IPS-11a (cell line): ENCODE results near the gene SEC31A.
"Not testable (repeated sequence)": the region's sequence is repeated elsewhere in the genome, so short reads cannot be mapped to it uniquely, and the experiment has no call there.

Experiments
- H3K4me3 ChIP-seq: one replicate; pipeline ENCODE4 v1.5.1; 2013; ENCODE audit warnings: low read depth, low read length, control low read depth

SEC31A gene, protein sequence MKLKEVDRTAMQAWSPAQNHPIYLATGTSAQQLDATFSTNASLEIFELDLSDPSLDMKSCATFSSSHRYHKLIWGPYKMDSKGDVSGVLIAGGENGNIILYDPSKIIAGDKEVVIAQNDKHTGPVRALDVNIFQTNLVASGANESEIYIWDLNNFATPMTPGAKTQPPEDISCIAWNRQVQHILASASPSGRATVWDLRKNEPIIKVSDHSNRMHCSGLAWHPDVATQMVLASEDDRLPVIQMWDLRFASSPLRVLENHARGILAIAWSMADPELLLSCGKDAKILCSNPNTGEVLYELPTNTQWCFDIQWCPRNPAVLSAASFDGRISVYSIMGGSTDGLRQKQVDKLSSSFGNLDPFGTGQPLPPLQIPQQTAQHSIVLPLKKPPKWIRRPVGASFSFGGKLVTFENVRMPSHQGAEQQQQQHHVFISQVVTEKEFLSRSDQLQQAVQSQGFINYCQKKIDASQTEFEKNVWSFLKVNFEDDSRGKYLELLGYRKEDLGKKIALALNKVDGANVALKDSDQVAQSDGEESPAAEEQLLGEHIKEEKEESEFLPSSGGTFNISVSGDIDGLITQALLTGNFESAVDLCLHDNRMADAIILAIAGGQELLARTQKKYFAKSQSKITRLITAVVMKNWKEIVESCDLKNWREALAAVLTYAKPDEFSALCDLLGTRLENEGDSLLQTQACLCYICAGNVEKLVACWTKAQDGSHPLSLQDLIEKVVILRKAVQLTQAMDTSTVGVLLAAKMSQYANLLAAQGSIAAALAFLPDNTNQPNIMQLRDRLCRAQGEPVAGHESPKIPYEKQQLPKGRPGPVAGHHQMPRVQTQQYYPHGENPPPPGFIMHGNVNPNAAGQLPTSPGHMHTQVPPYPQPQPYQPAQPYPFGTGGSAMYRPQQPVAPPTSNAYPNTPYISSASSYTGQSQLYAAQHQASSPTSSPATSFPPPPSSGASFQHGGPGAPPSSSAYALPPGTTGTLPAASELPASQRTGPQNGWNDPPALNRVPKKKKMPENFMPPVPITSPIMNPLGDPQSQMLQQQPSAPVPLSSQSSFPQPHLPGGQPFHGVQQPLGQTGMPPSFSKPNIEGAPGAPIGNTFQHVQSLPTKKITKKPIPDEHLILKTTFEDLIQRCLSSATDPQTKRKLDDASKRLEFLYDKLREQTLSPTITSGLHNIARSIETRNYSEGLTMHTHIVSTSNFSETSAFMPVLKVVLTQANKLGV

DNA sequence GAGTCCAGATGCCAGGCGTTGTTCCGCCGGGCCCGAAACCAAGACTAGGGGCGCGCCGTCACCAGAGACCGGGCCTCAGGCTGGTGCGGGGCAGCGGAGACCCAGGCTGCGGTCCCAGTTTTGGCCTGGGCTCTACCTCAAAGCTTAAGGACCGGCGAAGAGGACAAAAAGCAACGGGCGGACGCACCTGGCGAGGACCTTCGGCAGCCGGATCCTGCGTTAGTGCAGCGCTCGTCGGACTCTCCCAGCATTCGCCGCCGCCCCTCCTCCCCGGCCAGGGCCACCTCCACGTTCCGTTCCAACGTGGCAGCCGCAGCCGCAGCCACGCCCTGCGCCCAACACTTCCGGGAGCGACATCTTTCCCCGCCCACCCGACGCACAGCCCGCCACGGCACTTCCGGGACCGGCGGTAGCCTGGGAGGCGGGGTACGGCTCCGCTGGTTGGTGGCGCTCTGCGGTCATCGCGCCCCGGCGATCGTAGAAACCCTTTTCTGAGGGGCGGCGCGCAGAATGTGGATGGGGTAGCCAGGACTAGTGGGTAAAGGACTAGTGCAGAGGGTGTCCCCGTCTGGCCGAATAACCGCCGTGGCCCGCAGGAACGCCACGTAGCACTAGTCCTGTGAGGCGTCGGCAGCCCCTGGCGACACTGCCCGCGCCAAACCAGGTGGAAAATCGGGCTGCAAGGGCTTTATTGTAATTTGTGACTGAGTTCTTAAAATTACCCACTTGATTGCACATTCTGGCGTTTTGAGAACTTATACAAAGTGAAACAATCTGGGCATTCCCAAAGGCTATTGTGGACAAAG lies at the start of gene SEC31A:
Gene SEC31A, minus strand, starts transcription at position 253 of the 806 bp plus-strand sequence. CDS start 9,217 bp downstream, outside the sequence.
- peak within 1 kb of the TSS; percentile 93 for H3K4me3 ChIP-seq

DNA sequence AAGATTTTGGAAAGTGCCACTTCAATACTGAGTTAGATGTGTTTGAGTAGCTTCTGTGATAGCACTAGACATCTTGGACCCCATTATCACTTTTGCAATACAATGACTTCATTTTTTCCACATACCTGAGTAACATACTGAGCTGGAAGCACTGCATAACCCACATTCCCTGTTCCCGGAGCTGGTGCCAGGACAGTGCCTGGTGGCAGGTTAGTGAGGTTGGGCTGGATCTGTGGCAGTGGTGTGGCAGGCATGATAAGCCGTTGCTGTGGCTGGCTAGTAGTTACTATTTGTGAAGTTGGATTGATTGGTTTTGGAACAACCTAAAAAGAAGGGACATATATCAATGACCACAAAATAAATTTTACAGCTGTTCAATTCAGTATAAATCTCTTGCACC lies 48.5 kb upstream of the SEC31A start:
- H3K4me3 ChIP-seq = no peak overlapping the region

DNA sequence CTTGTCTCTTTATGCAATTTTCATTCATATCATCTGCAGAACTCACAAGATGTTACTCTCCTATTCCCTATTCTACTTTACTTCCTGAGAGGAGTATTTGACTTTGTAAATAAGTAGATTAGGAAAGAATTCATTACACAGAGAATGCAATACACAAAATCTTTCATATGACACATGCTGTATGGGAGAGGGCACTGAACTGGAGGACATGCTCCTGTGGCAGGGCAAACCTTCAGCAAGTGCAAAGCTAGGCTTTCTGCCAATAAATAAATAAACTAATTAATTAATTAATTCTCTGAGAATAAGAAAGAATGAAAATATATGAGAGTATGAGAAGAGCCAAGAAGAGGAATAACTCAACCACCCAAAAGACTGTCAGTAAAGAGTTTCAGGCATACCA lies 43.5 kb upstream of the SEC31A start:
- H3K4me3 ChIP-seq = no peak overlapping the region

DNA sequence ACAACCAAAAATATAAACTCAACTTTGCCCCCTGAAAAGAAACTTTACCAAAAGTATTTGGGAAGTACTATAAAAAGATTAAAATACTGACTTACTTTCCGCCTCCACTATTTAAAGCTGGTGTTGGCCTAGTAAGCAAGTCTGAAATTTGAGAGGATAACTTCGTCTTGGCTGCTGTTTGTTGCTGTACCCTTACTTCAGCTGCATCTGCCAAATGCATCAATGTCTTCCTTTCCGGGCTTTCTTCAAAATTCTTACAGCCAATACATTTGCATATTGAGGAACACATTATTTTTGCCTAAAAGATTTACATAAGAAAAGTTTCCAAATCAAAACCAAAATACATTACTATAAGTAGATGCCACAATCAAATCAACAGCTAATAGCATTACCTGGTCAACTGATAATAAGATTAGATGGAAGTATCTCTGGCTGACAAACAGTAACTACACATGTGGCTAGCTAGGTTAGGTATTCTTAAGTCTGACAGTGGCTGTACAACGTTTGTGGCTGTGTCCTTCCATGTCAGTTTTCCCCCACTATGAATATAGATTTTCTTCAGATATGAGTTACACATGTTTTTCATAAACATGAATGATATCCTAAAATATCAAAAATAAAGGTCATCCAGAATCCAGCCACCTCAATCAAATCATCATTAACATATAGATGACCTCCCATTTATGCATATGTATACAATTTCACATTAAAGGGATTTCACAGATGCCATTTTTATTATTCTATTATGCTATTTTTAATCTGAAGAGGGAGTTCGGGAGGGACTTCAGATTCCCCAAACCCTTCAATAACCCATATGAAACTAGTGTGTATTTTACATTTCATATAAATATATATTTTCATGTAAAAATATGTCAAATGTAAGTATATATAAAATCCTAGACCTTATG lies 40.1 kb upstream of the SEC31A start:
- H3K4me3 ChIP-seq = no peak overlapping the region

DNA sequence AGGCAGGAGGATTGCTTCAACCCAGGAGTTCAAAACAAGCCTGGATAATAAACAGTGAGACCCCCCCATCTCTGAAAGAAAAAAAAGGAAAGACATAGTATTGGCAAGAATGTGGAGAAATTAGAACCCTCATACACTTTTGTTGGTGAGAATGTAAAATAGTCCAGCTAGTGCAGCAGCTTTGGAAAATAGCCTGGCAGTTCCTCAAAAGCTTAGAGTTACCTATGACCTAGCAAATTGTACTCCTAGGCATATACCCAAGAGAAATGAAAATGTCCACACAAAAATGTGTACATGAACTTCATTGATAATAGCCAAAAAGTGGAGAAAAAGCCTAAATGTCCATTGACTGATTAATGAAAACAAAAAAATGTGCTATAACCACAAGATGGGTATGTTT lies 30.8 kb upstream of the SEC31A start:
- H3K4me3 ChIP-seq = no peak overlapping the region

DNA sequence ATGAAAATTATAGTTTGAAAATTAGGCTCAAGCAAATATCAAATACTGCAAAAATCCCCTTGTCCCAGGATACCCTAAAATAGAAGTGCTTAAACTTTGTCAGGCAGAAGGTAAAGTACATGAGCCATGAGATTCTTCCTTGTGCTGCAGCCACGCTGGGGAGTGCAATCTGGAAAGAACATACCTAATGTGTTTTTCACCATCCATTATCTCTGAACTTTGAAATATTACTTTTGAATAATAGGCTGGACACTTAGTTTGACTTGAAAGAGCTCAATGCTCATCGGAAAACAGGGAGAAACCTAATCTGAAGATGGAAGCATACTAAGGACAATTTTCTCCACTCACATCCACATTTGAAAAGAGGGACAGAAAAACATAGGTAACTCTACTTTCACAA lies 28.4 kb upstream of the SEC31A start:
- no peak overlapping the region for H3K4me3 ChIP-seq

DNA sequence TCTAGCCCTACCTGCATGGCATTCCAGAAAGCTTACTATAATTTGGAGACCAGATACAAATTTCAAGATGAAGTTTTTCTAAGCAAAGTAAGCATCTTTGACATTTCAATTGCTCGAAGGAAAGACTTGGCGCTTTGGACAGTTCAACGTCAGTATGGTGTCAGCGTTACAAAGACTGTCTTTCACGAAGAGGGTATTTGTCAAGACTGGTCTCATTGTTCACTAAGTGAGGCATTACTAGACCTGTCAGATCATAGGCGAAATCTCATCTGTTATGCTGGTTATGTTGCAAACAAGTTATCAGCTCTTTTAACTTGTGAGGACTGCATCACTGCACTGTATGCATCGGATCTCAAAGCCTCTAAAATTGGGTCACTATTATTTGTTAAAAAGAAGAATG lies 27.1 kb upstream of the SEC31A start:
- H3K4me3 ChIP-seq = no peak overlapping the region

DNA sequence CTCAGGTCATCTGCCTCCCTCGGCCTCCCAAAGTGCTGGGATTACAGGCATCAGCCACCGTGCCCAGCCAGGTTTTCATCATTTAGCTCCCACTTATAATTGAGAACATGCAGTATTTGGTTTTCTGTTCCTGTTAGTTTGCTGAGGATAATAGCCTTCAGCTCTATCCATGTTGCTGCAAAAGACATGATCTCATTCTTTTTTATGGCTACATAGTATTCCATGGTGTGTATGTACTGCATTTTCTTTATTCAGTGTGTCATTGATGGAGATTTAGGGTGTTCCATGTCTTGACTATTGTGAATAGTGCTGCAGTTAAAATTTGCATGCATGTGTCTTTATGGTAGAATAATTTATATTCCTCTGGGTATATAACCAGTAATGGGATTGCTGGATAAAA lies 23.0 kb upstream of the SEC31A start:
- not testable (repeated sequence) for H3K4me3 ChIP-seq

DNA sequence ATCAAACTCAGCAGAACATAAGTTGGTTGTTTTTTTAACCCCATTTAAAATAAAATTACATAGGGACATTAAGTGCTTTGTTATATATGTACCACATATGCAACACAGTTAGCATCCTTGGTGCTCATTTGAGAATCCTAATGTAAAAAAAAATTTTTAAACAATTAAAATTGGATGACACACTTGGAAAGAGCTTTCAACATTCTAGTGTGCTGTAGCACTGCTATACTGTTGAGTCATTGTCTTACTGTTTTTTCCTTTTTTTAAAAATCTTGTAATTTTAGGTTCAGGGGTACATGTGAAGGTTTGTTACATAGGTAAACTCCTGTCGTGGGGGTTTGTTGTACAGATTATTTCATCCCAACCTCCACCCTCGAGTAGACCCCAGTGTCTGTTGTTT lies 22.4 kb upstream of the SEC31A start:
- no peak overlapping the region for H3K4me3 ChIP-seq

DNA sequence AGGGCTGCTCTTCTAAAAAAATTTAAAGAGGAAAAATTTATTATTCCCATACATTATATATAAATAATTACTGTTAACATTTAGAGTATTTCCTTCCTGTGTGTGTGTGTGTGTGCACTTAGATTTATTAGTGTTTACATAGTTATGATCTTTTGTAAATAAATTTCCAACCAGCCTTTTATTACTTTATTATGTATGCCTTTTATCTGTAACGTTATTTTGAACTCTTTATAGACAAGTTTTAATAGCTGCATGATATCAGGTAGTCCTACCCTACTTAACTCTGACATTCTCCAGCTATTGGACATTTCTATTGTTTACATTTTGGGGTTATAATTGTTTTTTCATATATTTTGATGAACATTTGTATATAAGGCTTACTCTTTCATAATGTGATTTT lies 18.4 kb upstream of the SEC31A start:
- no peak overlapping the region for H3K4me3 ChIP-seq

DNA sequence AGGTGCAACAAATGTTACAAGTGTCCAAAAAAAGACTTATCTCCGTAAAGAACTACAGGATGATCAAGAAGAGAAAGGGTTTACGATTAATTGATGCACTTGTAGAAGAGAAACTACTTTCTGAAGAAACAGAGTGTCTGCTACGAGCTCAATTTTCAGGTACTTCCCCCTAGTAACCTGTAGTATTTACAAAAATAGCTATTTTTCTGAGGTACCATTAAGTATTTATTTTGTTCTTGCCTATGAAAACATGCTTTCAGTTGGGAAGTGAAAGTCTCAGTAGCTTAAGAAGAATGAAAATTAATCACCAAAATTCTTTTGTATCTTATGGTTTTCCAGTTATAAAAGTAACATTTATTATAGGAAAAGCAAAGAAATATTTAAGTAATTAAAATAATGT lies 15.5 kb upstream of the SEC31A start:
- H3K4me3 ChIP-seq = no peak overlapping the region

DNA sequence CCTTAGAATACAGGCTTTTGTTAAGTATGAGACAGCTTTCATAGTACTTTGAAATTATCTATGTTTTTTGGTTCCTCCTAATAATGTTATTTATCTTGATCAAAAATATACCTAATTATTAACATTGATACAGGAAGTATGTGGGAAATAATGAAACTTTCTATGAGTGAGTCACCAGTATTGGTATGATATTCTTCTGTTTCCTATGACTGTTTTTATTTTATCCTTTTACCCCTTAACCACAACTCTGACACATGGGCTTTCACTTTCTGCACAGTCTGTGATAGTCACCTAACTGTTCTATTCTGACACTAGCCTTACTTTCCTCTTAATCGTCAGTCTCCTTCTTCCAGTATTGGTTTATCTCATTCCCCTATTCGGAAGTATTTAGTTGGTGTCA lies 14.3 kb upstream of the SEC31A start:
- H3K4me3 ChIP-seq = no peak overlapping the region

DNA sequence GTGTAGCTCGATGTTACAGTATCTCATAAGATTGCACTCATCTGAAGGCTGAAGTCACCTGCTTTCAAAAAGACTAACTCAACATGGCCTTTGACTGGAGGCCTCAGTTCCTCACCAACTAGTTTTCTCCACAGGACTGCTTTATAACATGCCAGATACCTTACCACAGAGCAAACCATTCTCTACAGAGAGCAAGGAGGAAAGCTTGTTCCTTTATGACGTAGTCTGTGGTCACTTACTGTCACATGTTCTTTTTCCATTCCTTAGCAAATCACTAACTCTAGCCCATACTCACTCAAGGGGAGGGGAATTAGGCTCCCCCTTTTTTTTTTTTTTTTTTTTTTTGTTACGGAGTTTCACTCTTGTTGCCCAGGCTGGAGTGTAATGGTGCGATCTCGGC lies 12.8 kb upstream of the SEC31A start:
- no peak overlapping the region for H3K4me3 ChIP-seq

DNA sequence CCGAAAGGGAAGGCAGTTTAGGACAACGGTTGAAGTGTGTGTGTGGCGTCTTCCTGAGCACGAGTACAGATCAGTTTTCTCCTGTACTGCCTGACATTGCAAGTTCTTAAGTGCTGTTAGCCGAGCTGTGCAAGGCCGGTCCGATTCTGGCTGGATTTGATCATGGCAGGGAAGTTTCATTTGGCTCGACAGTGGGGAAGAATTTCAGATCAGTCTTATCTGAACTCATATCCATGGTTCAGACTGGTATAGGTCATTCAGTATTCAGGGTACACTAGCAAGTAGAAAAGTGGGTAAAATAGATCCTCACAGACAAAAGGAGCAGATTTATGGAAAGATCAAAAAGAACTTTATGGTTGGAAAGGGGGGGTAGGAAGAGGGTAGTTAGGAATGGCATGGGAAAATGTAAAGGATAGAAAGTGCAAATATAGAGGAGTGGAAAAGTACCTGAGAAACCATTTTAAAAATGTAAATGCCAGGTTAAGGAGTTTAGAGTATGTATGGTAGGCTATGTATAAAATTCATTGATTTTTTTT lies 10.3 kb upstream of the SEC31A start:
- H3K4me3 ChIP-seq = peak overlapping the region; percentile 95

DNA sequence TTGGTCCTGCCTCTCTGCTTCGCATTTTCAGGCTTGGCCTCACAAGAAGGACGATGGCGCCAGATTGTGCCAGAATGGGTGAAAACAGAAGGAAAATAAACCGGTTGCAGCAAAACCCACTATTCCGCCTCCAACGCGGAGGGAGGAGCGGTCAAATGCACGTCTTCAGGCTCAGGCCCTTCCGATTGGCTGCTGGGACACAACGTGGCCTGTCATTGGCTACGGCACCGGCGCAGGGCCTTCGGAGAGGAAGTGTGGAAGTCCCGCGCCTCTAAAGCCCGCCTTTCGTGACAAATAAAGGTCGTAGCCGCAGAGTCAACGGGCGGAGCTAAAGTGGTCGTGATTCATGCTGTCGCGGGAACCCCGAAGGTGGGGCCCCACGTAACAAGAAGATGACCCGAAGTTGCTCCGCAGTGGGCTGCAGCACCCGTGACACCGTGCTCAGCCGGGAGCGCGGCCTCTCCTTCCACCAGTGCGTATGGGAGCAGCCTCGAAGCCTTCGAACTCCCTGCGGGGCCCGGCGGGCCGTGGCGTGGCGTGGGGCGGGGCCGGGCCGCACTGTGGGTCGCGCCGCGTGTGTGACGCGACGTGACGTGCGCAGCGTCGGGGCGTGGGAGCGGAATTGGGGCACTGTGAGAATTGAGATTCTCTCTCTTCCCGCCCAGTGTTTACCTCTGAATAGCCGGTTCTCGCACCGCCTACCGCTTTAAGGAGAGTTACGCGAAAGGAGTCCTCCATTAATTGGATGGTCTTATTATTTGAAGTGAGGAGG lies 9.6 kb upstream of the SEC31A start, which contains the start of gene THAP9:
Gene THAP9, plus strand, starts transcription at position 325 of the 772 bp plus-strand sequence. Its CDS starts 68 bp downstream, at position 393.
- peak within 1 kb of the TSS; percentile 95 for H3K4me3 ChIP-seq

DNA sequence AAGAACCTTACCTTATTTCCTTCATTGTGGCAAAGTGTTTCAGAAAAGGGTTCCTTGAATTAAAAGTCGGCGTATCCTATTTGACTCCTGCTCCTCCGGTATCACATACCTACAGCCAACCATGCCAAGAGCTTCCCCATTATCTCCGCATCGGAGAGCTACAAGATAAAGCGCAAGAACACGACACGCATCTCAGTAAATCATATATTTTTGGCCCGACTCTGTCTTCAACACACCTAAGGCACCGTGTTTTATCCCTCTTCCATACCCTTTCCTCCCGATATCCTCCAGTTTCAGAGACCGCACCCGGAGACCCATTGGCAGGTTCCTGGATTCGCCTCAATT lies 9.1 kb upstream of the SEC31A start:
- H3K4me3 ChIP-seq = peak overlapping the region; percentile 95

DNA sequence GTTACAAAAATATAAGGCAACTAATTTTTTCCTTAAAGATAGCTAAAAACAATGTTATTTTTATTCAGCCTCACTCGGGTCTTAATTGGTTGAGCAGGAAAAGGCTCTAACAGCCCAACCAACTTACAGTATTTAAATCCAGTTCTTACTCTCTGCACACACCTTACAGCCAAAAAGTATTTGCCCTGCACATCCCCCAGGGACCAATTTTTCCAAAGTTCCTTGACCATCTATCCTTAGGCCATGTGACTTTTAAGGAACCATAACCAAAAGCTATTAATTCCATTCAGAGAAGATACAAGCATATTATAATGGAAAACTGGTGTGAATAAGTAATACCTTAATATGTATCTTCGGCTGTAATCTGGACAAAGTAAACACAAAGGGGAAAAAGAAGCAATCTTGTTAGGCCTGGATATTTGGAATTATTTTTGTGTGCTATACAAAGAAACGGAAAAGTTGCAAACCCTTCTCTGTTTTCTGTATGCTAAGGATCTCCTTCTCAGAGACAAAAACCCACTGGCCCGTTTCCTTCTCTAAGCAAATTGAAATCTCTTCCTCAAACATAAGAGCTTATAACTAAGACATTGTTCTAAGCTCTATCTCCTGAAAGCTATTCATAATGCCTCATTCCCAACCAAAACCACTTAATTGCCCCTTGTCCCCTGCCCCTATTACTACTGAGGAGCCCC lies 8.6 kb upstream of the SEC31A start:
- peak overlapping the region; percentile 95 for H3K4me3 ChIP-seq
